GM12801 (cell line): Measurements from ENCODE around the gene ADARB1.

Experiments used
- CTCF ChIP-seq: IDR thresholded peaks from one replicate; pipeline ENCODE4 v1.5.1; 2011; ENCODE audit warnings: control low read depth; ENCODE audit not compliant: insufficient read length; ENCODE audit errors: extremely low read depth

Gene ADARB1

GRCh38 chr21:45157932-45158331, 83.6 kb downstream of the ADARB1 start:
- no peak for TF ChIP-seq CTCF

DNA sequence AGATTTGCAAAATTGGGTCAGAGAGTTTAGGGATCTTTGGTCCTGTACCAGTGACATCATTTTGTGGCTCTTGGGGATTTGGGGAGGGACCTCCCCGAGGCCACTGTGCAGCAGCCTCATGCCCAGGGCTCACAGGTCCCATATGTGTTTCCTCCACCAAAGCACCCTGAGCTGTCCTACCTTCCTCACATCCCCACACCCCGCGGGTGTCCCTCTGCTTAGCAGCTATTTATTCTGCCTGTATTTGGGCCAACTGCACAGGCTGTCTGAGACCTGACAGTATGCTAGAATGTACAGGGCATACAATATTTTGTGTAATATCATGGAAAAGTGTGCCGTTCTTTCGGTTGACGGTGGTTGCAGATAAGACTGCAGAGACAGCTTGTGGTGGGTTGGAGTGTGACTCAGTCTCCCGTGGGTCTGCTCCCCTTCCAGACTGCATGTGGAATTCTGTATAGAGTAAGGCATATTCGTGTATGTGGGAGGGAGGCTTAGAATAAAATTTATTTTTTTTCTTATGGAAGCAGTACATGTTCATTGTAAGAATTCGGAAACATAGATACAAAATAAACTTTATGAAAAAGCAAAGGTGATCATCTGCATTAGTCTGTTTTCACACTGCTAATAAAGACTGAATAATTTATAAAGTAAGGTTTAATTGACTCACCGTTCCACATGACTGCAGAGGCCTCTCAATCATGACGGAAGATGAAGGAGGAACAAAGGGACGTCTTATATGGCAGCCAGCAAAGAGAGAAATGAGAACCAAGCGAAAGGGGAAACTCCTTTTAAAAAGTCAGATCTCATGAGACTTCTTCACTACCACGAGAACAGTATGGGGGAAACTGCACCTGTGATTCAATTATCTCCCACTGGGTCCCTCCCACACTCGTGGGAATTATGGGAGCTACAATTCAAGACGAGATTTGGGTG, 84.4 kb downstream of the ADARB1 start:
- TF ChIP-seq CTCF, result no peak

DNA sequence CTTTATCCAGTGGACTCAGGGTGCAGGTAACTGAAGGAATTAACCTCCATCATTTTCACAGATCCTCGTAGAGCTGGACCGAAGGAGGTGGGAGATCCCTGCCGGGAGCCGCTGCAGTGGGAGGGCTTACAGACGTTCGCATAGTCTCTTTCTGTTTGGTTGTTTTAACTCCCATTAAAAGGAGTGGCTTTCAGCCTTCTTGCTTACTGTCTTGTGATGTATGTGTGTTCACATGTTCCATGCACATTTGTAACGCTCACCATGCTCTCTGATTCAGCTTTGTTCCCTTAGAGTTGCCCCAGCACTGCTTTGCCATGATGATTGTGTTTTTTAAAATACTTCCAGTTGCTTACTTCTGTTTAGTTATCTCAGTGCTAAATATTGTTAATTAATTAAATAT, 85.8 kb downstream of the ADARB1 start:
- no peak for TF ChIP-seq CTCF

DNA sequence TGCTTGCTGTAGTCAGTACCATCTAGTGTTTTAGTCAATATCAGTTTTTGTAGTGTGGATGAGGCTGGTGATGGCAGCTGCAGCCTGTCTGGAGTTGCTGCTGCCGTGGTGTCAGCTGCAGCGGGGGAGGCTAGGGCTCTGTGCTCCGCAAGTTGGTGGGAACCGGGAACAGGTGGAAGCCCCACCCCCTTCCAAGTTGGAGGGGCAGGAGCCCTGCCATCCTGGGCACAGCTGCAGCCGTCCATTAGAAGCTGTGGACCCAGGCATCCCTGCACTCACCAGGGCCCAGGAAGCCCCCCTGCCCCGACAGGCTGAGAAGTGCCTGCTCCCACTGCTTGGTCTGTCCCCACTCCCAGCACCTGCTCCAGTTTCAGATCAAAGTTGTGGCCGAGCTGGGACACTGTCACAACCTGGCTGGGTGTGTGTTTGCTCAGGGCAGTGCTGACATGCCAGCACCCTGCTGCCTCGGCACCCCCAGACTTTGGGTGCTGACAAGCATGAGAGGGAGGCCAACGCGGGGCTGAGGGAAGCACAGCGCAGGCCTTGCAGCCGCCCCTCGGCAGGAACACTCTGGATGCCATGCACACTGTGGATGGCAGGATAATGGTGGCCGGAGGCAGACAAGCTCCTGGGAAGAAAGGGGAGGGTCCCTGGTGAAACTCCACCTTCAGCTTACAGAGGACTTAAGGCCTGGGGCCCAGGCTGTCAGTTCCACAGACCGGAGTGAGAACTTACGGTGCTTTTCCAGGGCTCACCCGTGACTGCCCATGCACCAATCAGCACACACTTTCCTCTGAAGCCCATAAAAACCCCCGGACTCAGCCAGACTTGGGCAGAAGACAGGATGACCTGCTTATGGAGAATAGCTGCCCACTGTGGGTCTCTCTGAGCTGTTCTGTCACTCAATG, 86.9 kb downstream of the ADARB1 start:
- no peak for TF ChIP-seq CTCF

DNA sequence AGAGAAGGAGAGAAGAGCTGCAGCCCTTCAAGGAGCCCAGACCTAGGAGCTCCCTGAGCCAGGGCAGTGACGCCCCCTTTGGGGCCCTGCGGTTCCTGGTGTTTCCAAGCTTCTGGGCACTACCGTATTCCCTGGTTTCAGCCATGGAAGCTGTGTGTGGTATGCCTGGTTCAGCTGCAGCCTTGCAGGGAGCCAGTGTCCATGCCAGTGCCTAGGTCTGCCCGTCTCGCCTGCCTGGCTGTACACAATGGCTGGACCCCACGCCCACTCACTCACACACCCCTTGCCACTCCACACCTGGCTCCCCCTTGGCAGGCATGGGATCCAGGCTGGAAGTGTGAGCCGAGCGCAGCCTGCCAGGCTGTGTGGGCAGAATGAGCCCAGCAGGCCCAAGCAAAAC, 87.7 kb downstream of the ADARB1 start:
- TF ChIP-seq CTCF, result no peak

- TF ChIP-seq CTCF, result no peak
Observed at GRCh38 chr21:45162809-45163208, 88.4 kb downstream of the ADARB1 start.

- no peak for TF ChIP-seq CTCF
Observed at GRCh38 chr21:45163413-45164123, 89.2 kb downstream of the ADARB1 start.
